GM18502 (cell line): Measurements from ENCODE around the gene GET3.
"Not testable (repeated sequence)": the region's sequence is repeated elsewhere in the genome, so short reads cannot be mapped to it uniquely, and the experiment has no call there.

Experiments used
- ATAC-seq: cut with Tn5 transposase; IDR thresholded peaks from one replicate; pipeline ENCODE4 v1.9.1; 2021; ENCODE audit warnings: mild to moderate bottlenecking; ENCODE audit not compliant: unreplicated experiment, poor library complexity

The GET3 gene

GRCh38 chr19:12736995-12737834, at the start of gene GET3:
Gene GET3 (plus strand): TSS chr19:12737497. CDS start chr19:12737506, 9 bp downstream.
- ATAC-seq, result peak; percentile 74

GRCh38 chr19:12689012-12689411, 48.3 kb upstream of the GET3 start:
- ATAC-seq, result no peak

GRCh38 chr19:12689581-12690216, 47.6 kb upstream of the GET3 start:
- ATAC-seq, result no peak

GRCh38 chr19:12692960-12693359, 44.3 kb upstream of the GET3 start:
- ATAC-seq, result no peak

GRCh38 chr19:12694641-12695040, 42.7 kb upstream of the GET3 start:
- ATAC-seq, result no peak

GRCh38 chr19:12695096-12695495, 42.2 kb upstream of the GET3 start:
- no peak for ATAC-seq

- ATAC-seq, result no peak
Measured at GRCh38 chr19:12695514-12695913, 41.8 kb upstream of the GET3 start.

- peak; percentile 13 for ATAC-seq
Measured at GRCh38 chr19:12695997-12696365, 41.3 kb upstream of the GET3 start.

GRCh38 chr19:12696366-12697335, 40.6 kb upstream of the GET3 start, which contains the start of gene FBXW9:
Gene FBXW9 (minus strand): TSS chr19:12696631. CDS start chr19:12696581, 50 bp downstream.
- peak; percentile 77 for ATAC-seq

GRCh38 chr19:12697425-12697824, 39.9 kb upstream of the GET3 start:
- ATAC-seq, result not testable (repeated sequence)

GRCh38 chr19:12698138-12698537, 39.2 kb upstream of the GET3 start:
- ATAC-seq, result no peak

- ATAC-seq, result no peak
Measured at GRCh38 chr19:12701596-12702282, 35.6 kb upstream of the GET3 start.

- ATAC-seq, result no peak
Measured at GRCh38 chr19:12703046-12703445, 34.3 kb upstream of the GET3 start.

- ATAC-seq, result no peak
Measured at GRCh38 chr19:12705169-12705568, 32.1 kb upstream of the GET3 start.

- no peak for ATAC-seq
Measured at GRCh38 chr19:12705654-12706331, 31.5 kb upstream of the GET3 start.

GRCh38 chr19:12706332-12706718, 31.0 kb upstream of the GET3 start:
- ATAC-seq, result no peak

- ATAC-seq, result no peak
Measured at GRCh38 chr19:12708641-12709040, 28.7 kb upstream of the GET3 start.

- ATAC-seq, result no peak
Measured at GRCh38 chr19:12711187-12711586, 26.1 kb upstream of the GET3 start.

- ATAC-seq, result not testable (repeated sequence)
Measured at GRCh38 chr19:12712077-12712476, 25.2 kb upstream of the GET3 start.
